GM23338 (cell line): ENCODE measurements around the gene VPS54. TPM values are rescaled to one million over a fixed set of nuclear protein-coding genes. Genes with fewer than 3 reads are reported as not detected.

Experiments
- CREB1 ChIP-seq: fragments of 250-450 bp; sonication (Bioruptor Pico); IDR thresholded peaks from 2 replicates; pipeline ENCODE4 v1.5.0; 2020; ENCODE audit warnings: low read depth, mild to moderate bottlenecking, moderate library complexity
- REST ChIP-seq: IDR thresholded peaks from one replicate; pipeline ENCODE4 v1.6.1; 2018; ENCODE audit warnings: antibody characterized with exemption; ENCODE audit not compliant: unreplicated experiment
- polyA plus RNA-seq: library from polyadenylated mRNA; unstranded; fragments of >200 nt; fragmentation: Nextera tagmentation; extraction: Ambion mirVana; gene quantifications from 2 replicates; pipeline ENCODE4 v1.2.1, GENCODE V29; 2016
- small RNA-seq: library from RNA; depleted of rRNA; stranded (forward); fragments of <200 nt; gene quantifications from one replicate; pipeline ENCODE3, GENCODE V24; 2014; ENCODE audit warnings: low replicate concordance
- total RNA-seq: library from RNA; depleted of rRNA; stranded (reverse); fragments of >200 nt; shearing (Covaris generic); gene quantifications from 2 replicates; pipeline ENCODE4 v1.2.3, GENCODE V29; 2014; rRNA removed

Gene VPS54
- total and polyA plus RNA-seq, 2 experiments from 2014 or later: 6.6 to 17.0 TPM

- no peak for TF ChIP-seq CREB1 (CRISPR knock-in tag)
- TF ChIP-seq REST: no peak
Measured at GRCh38 chr2:63842149-63843061, 176.8 kb downstream of the VPS54 start (continued).

Small RNA genes within 50 kb of the gene (small RNA-seq; reads per million reads assigned to genes)
- gene RF01293: not detected

Other genes starting within 250 kb of the VPS54 start
- 742 and 744 TPM in 2 replicates for gene UGP2, start 177.5 kb downstream of the VPS54 start, total RNA-seq
- gene UGP2, start 177.5 kb downstream of the VPS54 start, polyA plus RNA-seq: 906 and 943 TPM in 2 replicates
- gene PELI1, start 125.0 kb upstream of the VPS54 start, total RNA-seq: 56.6 and 61.8 TPM in 2 replicates
- gene PELI1, start 125.0 kb upstream of the VPS54 start, polyA plus RNA-seq: 25.9 and 32.4 TPM in 2 replicates